GM18519 (cell line): ENCODE measurements around the gene TIPIN.
A peak's percentile ranks its signal among the peaks of the same experiment; 100 is the strongest.
"Not testable (repeated sequence)": the region's sequence is repeated elsewhere in the genome, so short reads cannot be mapped to it uniquely, and the experiment has no call there.

Experiments used
- ATAC-seq: cut with Tn5 transposase; IDR thresholded peaks from one replicate; pipeline ENCODE4 v1.9.1; 2021; ENCODE audit warnings: mild to moderate bottlenecking, moderate library complexity; ENCODE audit not compliant: unreplicated experiment, low FRiP score

The TIPIN gene

DNA sequence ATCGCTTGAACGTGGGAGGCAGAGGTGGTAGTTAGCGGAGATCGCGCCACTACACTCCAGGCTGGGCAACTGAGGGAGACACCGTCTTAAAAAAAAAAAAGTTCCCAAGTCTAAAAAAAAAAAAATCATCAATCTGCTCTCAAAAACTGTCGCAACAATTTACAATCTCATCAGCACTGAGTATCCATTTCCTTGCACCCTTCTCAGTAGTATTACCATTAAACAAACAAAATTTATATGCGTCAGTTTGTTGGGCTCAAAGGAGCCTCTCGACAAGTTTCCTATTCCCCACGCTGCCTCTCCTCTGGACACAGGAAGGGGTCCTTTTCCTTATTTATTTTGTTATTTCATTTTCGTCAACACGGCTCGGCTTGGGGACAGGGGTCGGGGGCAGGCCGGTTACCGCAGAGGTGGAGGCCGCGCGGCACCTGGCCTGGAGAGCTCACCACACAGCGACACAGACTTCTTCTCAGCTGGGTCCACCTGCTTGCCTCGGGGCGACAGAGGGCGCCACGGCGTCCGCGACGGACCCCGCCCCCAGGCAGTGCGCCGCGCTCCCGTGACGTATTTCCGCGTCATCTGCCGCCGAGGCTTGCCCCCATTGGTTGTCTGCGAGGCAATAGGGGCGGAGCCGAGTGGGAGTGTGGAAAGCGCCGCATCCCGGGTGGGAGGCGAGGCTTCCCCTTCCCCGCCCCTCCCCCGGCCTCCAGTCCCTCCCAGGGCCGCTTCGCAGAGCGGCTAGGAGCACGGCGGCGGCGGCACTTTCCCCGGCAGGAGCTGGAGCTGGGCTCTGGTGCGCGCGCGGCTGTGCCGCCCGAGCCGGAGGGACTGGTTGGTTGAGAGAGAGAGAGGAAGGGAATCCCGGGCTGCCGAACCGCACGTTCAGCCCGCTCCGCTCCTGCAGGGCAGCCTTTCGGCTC is 30.0 kb upstream of the TIPIN start, which contains the start of gene MAP2K1:
Gene MAP2K1, plus strand, starts transcription at position 709 of the 920 bp plus-strand sequence. CDS start 436 bp downstream, outside the sequence.
- ATAC-seq, result peak; percentile 76

DNA sequence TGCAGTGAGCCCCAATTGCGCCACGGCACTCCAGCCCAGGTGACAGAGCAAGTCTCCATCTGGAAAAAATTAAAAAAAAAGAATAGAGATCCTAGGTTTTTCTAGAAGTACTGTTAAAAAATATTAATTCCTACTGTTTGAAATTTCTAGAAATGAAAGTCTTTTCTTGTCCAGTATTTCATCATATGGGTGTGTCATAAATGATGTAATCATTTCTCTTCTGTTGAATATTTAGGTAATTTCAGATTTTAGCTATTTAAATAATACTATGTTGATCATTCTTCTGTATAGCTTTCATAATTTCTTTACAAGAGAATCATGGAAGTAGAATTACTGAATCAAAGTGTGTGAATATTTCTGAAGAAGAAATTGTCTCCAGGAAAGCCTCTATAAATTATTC is 24.9 kb upstream of the TIPIN start:
- not testable (repeated sequence) for ATAC-seq

DNA sequence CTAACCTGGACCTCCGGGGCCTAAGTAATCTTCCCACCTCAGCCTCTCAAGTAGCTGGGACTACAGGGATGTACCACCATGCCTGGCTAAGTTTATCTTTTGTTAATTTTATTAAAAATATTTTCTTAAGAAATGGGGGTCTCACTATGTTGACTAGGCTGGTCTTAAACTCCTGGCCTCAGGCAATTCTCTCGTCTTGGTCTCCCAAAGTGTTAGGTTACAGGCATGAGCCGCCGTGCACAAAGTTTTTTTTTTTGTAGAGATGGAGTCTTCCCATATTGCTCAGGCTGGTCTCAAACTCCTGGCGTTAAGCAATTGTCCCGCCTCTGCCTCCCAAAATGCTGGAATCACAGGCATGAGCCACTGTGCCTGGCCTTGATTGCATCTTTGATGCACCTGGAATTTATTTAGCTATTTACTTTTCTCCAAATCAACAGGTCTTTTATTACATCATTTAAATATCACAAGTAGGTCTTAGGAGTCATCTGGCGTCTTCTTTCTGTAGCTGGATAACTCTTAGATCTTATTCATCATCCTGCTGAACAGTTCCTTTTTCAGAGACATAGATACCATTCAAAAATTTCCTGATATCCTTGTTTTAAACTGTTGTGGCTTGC is 22.4 kb upstream of the TIPIN start:
- no peak for ATAC-seq

DNA sequence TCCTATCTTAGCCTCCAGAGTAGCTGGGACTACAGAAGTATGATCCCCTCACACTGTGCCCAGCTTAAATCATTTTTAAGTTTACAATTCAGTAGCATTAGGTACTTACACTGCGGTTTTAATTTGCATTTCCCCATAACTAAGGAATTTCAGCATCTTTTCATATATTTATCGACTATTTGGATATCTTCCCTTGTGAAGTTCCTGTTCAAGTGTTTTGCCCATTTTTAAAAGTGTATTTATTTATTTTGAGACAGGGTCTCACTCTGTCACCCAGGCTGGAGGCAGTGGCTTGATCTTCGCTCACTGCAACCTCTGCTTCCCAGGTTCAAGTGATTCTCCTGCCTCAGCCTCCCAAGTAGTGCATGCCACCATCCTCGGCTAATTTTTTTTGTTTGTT is 17.7 kb upstream of the TIPIN start:
- no peak for ATAC-seq

DNA sequence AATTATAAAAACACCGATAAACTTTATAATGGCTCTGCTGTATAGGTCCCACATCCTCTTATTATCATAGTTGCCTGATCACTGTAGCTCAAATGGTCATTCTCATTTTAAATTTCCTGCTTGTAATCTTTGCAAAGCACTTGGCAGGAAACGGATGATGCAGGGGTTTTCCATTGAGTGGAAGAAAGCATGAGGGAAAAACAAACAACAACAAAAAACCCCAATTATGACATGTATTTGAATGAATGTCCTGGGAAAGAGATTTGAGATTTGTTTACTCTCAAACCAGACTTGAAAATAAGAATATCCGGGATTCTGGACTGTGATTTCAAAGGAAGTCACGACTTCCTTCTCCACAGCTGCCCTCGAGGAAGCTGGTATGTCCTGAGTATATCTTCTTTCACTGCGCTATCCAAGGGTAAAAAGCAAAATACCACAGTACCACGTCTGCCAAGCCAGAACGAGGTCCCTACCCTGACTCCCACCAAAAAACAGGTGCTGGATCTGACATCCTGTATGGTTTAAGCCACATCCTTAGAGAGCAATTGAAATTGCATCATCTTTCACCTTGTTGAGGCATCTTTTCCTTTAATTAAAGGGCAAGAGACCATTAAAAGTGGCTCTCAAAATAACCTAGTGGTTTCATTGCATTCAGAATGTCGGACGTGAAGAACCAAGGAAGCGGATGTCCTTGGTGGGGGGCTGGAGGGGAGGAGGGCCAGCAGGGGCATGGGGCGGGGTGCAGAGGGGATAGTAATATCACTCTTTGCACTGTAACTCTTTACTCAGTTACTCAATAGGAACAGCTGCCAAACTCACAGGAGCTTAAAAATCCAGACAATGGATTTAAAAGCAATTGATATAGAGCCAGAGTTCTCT is 13.5 kb upstream of the TIPIN start:
- ATAC-seq, result no peak

DNA sequence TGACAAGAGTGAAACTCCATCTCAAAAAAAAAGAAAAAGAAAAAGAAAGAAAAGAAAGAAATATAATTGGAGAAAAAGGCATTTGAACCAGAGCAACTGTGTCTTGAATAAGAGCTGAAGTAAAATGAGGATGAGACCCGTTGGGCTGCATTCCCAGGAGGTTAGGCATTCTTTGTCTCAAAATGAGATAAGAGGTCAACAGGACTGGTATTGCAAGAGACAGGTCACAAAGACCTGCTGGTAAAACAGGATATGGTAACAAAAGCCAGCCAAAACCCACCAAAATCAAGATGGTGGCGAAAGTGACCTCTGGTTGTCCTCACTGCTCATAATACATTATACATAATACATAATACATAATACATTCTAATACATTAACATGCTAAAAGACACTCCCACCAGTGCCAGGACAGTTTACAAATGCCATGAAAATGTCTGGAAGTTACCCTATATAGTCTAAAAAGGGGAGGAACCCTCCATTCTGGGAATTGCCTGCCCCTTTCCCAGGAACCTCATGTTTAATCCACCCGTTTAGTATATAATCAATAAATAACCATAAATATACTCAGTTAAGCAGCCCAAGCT is 8.6 kb upstream of the TIPIN start:
- no peak for ATAC-seq

DNA sequence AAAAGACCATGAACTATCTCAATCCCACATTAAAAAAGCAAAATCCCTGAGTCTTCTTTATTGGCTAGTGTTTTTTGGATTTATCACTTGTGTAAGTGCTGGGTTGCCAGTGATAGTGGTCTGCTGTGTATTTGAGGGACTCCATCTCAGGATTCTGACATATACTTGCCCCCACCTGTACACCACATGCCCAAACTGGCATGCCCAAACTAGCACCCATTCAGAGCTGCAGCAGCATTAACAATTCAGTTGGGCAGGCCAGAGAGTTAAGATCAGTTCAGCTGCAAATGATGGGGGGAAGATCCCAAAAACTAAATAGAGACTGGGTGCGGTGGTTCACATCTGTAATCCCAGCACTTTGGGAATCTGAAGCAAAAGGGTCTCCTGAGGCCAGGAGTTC is 6.3 kb upstream of the TIPIN start:
- ATAC-seq, result no peak

DNA sequence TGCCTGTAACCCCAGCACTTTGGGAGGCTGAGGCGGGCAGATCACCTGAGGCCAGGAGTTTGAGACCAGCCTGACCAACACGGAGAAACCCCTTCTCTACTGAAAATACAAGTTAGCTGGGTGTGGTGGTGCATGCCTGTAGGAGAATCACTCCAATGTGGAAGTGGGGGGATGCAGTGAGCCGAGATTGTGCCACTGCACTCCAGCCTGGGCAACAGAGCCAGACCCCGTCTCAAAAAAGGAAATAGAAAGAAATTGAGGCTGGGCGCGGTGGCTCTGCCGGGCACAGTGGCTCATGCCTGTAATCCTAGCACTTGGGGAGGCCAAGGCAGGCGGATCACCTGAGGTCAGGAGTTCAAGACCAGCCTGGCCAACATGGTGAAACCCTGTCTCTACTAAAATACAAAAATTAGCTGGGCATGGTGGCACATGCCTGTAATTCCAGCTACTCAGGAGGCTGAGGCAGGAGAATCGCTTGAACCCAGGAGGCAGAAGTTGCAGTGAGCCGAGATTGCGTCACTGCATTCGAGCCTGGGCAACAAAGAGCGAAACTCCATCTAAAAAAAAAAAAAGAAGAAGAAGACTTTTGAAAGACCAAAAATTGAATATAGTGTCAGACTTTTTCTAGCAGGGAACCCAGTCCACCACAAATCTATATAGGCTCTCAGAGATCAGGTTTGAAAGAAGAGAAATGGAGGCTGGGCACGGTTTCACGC is 5.4 kb upstream of the TIPIN start:
- not testable (repeated sequence) for ATAC-seq

DNA sequence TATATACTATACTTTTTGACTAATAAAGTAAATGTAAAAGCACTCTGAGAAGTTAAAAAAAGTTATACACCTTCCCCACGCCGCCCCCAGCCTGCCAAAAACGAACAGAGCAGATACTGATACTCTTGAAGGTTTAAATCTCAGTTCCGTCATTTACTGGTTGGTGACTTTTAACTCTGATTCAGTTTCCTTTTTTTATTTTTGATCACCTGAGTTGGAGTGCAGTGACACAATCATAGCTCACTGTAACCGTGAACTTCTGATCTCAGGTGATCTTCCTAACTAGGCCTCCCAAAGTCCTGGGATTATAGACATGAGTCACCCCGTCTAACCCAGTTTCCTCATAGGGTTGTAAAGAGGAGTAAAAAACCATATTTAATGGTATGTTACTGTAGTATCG is 3.3 kb upstream of the TIPIN start:
- ATAC-seq, result no peak

DNA sequence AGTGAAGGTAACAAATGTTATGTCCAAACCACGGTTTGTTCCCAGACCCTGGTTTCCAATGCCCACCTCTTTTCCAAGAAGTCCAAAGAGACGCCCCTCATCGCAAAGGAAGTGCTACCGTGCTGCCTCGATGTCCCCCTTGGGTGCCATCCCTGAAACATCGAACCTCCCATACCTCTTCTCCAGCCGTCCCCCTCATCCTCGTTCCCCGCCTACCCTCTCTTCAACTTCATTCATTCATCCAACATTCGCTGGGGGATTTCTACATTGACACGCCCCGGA is 467 bp downstream of the TIPIN start:
- ATAC-seq, result no peak

DNA sequence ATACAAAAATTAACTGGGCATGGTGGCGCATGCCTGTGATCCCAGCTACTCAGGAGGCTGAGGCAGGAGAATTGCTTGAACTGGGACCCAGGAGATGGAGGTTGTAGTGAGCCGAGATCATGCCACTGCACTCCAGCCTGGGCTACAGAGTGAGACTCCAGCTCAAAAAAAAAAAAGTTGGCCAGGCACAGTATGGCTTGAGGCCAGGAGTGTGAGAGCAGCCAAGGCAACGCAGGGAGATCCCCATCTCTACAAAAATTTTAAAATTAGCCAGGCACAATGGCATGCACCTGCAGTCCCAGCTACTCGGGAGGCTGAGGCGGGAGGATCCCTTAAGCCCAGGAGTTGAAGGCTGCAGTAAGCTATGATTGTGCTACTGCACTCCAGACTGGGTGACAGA is 8.0 kb downstream of the TIPIN start:
- not testable (repeated sequence) for ATAC-seq

DNA sequence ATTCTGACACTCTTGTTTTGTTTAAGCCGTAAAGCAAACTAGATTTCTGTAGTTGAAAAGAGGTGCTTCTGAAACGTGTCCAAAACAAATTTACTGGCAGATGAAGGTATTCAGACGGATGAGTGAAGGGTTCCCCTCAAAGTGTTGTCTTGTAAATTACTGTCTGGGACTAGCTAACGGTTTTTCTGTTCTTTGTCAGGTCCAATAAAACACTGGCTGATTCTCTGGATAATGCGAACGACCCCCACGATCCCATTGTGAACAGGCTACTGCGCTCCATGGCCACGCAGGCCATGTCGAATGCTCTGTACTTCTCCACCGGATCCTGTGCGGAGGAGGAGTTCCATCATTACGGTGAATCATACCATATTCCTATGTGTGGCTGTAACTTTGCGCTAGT is 27.7 kb downstream of the TIPIN start:
- no peak for ATAC-seq

DNA sequence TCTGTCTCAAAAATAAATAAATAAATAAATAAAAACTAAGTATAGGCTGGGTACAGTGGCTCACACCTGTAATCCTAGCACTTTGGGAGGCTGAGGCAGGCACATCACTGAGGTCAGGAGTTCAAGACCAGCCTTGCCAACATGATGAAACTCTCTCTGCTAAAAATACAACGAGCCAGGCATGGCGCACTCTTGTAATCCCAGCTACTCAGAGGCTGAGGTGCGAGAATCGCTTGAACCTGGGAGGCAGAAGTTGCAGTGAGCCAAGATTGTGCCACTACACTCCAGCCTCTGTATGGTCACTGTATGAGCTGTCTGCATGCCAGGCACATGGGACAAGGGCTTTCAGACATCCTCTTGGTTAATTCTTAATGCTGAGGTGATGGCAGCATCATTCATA is 28.7 kb downstream of the TIPIN start:
- no peak for ATAC-seq

DNA sequence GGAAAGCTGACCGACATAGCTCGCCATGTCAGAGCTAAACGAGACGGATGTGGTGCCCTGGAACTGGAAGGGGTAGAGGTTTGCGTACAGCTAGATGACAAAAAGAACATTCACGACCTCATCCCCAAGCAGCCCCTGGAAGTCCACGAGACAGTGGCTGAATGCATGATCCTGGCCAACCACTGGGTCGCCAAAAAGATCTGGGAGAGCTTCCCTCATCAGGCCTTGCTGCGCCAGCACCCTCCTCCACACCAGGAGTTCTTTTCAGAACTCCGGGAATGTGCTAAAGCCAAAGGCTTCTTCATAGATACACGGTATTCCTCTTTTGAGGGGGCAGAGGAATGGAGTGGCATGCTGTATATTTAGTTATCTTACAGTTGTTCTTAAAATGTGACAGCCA is 30.4 kb downstream of the TIPIN start:
- ATAC-seq, result no peak

DNA sequence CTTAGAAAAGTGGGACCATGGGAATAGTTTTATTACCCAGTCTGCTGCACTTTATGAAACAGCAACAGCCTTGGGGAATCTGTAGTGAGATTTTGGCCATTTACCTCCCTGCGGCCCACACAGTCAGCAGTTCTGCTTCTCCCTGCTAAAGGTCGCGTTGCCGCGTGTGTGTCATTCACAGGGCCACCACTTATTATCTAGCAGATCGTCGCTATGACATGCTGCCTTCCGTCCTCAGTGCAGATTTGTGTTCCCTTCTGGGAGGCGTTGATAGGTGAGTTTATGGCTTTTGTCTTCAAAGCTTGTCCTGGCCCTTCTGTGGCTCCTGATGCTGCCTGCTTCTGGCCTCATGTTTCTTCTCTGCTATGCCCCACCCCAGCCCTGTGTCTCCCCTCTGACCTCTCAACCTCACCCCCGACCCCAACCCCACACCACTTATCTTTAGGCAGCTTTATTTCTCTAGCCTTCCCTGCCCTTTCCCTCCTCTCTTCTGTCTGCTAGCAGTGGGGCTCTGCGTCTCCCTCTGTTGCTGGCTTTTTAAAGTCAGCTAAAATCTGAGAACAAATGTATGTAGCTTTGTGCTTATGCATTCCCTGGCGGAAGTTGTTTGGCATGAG is 33.1 kb downstream of the TIPIN start:
- ATAC-seq, result no peak

DNA sequence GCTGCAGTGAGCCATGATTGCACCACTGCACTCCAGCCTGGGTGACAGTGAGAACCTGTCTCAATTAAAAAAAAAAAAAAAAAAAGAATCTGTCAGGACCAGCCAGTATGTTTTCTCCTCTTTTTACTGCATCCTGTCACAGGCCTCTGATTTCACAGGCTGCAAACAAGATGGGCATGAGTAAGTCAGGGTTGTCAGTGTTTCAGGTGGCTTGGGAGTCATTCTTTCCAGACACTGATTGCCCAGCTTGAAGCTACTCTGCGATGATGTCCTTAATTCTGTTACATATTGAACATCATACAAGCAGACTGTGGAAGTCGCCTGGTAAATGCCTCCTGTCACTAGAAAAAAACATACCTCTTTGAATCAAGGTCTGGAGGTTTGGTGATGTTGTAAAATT is 44.3 kb downstream of the TIPIN start:
- no peak for ATAC-seq

DNA sequence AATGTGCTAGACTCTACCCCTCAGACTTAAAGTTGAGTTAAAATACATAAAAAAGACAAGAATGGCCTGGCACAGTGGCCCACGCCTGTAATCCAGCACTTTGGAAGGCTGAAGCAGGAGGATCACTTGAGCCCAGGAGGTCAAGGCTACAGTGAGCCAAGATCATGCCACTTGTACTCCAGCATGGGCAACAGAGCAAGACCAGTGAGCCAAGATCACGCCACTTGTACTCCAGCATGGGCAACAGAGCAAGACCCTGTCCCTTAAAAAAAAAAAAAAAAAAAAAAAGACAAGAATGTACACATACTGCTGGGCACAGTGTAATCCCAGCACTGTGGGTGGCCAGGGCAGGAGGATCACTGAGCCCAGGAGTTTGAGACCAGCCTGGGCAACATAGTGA is 45.7 kb downstream of the TIPIN start:
- no peak for ATAC-seq

DNA sequence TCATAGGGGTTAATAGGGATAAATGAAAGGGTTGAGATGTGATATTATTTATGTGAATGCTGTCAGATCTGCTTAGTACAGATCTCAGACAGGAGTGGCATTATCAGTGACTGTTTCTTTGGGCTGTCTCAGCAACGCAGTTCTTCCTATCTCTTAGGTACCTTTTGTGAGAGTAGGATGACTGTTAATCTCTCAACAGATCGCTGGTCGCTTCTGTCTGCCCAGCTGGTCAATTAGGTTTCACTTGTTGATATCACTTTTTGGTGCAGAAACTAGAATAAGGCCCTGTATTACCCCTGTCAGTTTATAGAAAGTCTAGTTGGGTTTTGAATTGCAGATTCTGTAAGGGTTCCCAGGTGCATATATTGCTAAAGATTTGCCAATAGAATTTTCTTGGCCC is 46.7 kb downstream of the TIPIN start:
- ATAC-seq, result no peak

DNA sequence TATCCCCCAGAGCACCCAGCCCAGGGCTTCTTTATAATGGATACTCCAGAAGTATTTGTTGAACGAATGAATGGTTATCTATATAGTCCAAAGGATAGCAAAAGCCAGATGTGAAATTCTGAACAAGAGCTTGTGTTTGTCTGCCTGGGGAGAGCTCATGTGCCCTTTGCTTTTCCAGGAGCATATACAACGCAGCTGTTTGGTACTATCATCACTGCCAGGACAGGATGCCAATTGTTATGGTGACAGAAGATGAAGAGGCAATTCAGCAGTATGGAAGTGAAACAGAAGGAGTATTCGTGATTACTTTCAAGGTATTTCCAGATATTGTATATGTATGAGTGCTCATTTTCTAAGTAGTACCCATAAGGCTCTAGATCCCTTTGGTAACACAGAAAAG is 48.0 kb downstream of the TIPIN start:
- no peak for ATAC-seq

DNA sequence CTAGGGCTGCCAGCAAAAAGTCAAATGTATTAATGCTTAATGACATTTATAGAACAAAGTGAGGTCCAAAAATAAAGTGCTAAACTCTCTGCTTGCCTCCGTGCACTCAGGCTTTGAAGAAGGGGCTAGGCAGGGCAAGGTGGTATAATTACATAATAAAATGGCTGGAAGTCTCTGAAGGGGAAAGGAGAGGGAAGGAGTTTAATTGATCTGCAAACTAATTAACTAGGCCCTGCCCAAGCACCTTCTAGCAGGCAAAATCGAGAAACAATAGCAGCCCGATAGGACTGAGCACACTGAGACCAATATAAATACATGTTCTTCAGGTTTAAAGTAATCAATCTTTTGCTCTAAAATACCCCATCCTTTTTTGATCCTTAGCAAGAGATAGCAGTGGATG is 50.1 kb downstream of the TIPIN start:
- no peak for ATAC-seq
